GM12875 (cell line): ENCODE results near the gene LIMCH1.

Experiments
- H3K4me3 ChIP-seq: one replicate; pipeline ENCODE4 v1.5.1; 2011; ENCODE audit warnings: low read depth, low read length, control low read depth
- TF ChIP-seq, protein P1 (sequence below): IDR thresholded peaks from 2 replicates; pipeline ENCODE4 v1.5.1; 2011; ENCODE audit warnings: low read depth, mild to moderate bottlenecking, control low read depth, inconsistent platforms, low read length, moderate library complexity, borderline replicate concordance; ENCODE audit not compliant: insufficient read depth

The LIMCH1 gene

DNA sequence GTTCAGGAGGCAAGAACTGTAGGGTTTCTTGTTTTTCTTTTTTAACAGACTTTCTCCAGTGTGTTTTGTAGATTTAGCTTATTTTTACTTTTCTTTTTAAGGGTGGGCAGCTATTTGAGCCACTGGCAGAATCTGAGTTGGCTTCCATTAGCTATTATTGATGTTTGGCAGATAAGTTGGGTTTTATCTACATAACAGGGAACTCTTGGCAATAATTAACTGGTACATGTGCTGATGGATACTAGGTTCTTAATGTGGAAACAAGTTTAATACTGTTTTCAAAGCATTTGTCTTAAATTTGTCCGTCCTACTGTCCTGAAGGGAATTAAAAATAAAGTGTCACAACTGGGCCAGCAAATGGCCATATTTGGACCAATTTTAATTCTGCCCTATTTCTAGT, 130.1 kb downstream of the LIMCH1 start:
- no peak overlapping the region for H3K4me3 ChIP-seq
- TF ChIP-seq, protein P1, sequence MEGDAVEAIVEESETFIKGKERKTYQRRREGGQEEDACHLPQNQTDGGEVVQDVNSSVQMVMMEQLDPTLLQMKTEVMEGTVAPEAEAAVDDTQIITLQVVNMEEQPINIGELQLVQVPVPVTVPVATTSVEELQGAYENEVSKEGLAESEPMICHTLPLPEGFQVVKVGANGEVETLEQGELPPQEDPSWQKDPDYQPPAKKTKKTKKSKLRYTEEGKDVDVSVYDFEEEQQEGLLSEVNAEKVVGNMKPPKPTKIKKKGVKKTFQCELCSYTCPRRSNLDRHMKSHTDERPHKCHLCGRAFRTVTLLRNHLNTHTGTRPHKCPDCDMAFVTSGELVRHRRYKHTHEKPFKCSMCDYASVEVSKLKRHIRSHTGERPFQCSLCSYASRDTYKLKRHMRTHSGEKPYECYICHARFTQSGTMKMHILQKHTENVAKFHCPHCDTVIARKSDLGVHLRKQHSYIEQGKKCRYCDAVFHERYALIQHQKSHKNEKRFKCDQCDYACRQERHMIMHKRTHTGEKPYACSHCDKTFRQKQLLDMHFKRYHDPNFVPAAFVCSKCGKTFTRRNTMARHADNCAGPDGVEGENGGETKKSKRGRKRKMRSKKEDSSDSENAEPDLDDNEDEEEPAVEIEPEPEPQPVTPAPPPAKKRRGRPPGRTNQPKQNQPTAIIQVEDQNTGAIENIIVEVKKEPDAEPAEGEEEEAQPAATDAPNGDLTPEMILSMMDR, result no peak

DNA sequence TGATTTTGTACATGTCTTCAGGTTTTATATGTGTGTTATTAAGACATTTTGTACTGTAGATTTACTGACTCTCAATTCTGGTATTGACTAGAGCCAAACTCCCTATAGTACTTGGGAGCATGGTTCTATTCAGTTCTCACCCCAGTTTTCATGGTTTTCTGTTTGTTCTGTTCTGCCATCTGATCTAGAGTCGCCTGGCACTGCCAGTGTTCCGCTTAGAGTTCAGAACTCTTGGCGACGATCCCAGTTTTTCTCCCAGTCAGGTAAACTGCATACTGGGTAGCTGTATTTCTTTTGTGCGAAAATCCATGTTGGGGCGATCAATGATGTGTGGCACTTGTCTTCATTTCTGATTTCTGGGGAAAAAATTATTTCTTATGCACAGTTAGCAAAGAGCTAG, 132.6 kb downstream of the LIMCH1 start:
- H3K4me3 ChIP-seq, result no peak overlapping the region
- TF ChIP-seq, protein P1, result no peak

DNA sequence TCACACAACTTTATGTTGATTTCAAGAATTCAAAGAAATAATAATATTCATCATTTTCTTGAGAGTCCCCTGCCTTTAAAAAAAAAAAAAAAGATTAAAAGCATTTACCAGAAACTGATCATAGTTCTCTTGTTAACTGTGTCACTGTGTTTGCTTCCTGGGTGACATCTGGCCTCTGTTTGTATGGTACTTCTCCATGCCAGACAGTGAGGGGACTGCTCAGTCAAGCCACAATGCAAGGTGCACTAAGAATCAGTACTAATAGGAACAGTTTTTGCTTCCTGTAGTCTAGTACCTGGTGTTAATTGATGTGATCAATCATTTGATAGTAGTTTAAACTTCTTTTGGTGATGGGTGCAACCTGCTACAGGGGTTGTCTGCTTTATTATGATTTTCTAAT, 133.0 kb downstream of the LIMCH1 start:
- no peak overlapping the region for H3K4me3 ChIP-seq
- TF ChIP-seq, protein P1, result no peak

DNA sequence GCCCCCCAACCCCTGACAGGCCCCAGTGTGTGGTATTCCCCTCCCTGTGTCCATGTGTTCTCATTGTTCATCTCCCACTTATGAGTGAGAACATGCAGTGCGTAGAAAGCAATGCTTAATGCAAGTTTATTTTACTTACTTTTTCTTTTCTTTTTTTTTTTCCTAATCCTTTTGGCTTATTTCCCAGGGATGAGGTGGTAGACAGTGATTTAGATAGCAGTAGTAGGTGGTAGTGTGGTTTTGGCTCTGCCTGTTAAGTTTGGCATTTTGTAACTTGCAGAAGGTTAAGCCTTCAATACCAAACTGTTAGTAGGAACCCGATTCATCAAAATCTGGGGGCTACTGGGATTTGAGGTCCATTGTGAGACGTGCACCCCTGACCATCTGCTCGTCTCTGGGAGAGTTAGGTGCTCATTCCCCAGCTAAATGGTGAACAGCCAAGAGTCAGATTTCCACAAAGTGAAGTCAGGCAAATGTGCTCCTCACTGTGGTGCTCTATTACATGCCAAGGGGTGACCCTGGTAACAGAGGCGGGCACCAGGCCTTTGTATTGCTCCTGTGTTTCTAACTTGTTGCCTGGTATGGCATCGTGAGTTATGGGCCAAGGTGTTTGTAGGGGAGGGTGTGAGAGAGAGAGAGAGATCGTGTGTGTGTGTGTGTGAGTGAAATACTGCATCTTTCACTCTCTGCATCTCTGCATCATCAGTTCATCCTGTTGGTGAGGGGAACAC, 140.3 kb downstream of the LIMCH1 start:
- H3K4me3 ChIP-seq, result no peak overlapping the region
- TF ChIP-seq, protein P1, result no peak

DNA sequence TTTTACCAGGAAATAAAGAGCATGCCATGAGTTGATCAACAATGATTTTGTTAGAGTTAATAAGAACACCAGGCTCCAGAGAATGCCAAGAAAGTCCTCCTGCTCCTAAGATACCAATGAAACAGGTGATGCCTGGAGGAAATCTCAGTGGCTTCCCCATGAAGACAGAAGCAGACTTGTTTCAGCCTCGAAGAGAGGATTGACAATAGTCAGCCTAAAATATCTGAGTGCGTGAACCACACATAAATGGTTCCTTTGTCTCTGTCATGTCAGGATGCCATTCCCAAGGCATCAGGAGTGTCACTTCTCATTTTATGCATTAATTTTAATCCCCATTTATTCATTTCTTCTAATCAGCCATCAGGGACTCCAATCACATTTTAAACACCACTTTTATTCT, 141.0 kb downstream of the LIMCH1 start:
- H3K4me3 ChIP-seq, result no peak overlapping the region
- TF ChIP-seq, protein P1, result no peak

GRCh38 chr4:41679991-41680390, 142.0 kb downstream of the LIMCH1 start:
- TF ChIP-seq, protein P1, result no peak
- H3K4me3 ChIP-seq, result no peak overlapping the region

GRCh38 chr4:41681054-41681453, 143.1 kb downstream of the LIMCH1 start:
- H3K4me3 ChIP-seq, result no peak overlapping the region
- TF ChIP-seq, protein P1, result no peak
